HG03060 (cell line): Measurements from ENCODE around the gene CHURC1.

Source experiments
- ATAC-seq: cut with Tn5 transposase; IDR thresholded peaks from one replicate; pipeline ENCODE4 v1.9.1; 2021; ENCODE audit warnings: low read depth, moderate number of reproducible peaks; ENCODE audit not compliant: unreplicated experiment

The CHURC1 gene

GRCh38 chr14:64953661-64954060 lies 39.4 kb downstream of the CHURC1 start:
- no peak for ATAC-seq

GRCh38 chr14:64954491-64955240 lies 40.4 kb downstream of the CHURC1 start:
- no peak for ATAC-seq

- no peak for ATAC-seq
Observed at GRCh38 chr14:64955297-64955696, 41.0 kb downstream of the CHURC1 start.

GRCh38 chr14:64956697-64957406 lies 42.6 kb downstream of the CHURC1 start:
- no peak for ATAC-seq

GRCh38 chr14:64958201-64958600 lies 43.9 kb downstream of the CHURC1 start:
- no peak for ATAC-seq

GRCh38 chr14:64958743-64959142 lies 44.5 kb downstream of the CHURC1 start:
- no peak for ATAC-seq

- no peak for ATAC-seq
Observed at GRCh38 chr14:64960762-64961276, 46.6 kb downstream of the CHURC1 start.

GRCh38 chr14:64963611-64964010 lies 49.4 kb downstream of the CHURC1 start:
- ATAC-seq, result no peak

- no peak for ATAC-seq
Observed at GRCh38 chr14:64965356-64966000, 51.2 kb downstream of the CHURC1 start.

GRCh38 chr14:64966976-64967375 lies 52.7 kb downstream of the CHURC1 start:
- ATAC-seq, result no peak

- no peak for ATAC-seq
Observed at GRCh38 chr14:64968167-64968566, 53.9 kb downstream of the CHURC1 start.

GRCh38 chr14:64968651-64969050 lies 54.4 kb downstream of the CHURC1 start:
- no peak for ATAC-seq

- ATAC-seq, result no peak
Observed at GRCh38 chr14:64970041-64970440, 55.8 kb downstream of the CHURC1 start.

- no peak for ATAC-seq
Observed at GRCh38 chr14:64970776-64971477, 56.7 kb downstream of the CHURC1 start.

- ATAC-seq, result no peak
Observed at GRCh38 chr14:64971491-64971942, 57.3 kb downstream of the CHURC1 start.

- ATAC-seq, result no peak
Observed at GRCh38 chr14:64971943-64972791, 57.9 kb downstream of the CHURC1 start, which contains the start of gene RAB15. TSS of gene RAB15 (minus strand) at chr14:64972336. CDS start at chr14:64972076, 260 bp downstream.

- no peak for ATAC-seq
Observed at GRCh38 chr14:64973026-64973442, 58.8 kb downstream of the CHURC1 start.

- no peak for ATAC-seq
Observed at GRCh38 chr14:64973826-64974225, 59.6 kb downstream of the CHURC1 start.

GRCh38 chr14:64974563-64974962 lies 60.3 kb downstream of the CHURC1 start:
- ATAC-seq, result no peak
